ENCODE measurements around the gene ZFP57.

- TF ChIP-seq, protein P1, sequence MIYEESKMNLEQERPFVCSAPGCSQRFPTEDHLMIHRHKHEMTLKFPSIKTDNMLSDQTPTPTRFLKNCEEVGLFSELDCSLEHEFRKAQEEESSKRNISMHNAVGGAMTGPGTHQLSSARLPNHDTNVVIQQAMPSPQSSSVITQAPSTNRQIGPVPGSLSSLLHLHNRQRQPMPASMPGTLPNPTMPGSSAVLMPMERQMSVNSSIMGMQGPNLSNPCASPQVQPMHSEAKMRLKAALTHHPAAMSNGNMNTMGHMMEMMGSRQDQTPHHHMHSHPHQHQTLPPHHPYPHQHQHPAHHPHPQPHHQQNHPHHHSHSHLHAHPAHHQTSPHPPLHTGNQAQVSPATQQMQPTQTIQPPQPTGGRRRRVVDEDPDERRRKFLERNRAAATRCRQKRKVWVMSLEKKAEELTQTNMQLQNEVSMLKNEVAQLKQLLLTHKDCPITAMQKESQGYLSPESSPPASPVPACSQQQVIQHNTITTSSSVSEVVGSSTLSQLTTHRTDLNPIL (CRISPR knock-in tag; IDR thresholded peaks at IDR 0.05; ENCODE audit: low read depth): no peak
- TF ChIP-seq ISL1 (CRISPR knock-in tag; IDR thresholded peaks at IDR 0.05) (no peak), ZNF565 (CRISPR knock-in tag; conservative IDR thresholded peaks at IDR 0.05; ENCODE audit: low read depth) (no peak), PATZ1 (CRISPR knock-in tag; IDR thresholded peaks at IDR 0.05; ENCODE audit: borderline replicate concordance) (no peak), ESRRG (CRISPR knock-in tag; IDR thresholded peaks at IDR 0.05) (no peak), RARB (CRISPR knock-in tag; IDR thresholded peaks at IDR 0.05) (no peak), ZFP3 (CRISPR knock-in tag; IDR thresholded peaks at IDR 0.05) (no peak), ZC3H10 (CRISPR knock-in tag; IDR thresholded peaks at IDR 0.05) (no peak), CSDC2 (CRISPR knock-in tag; IDR thresholded peaks at IDR 0.05) (no peak), ZNF70 (CRISPR knock-in tag; IDR thresholded peaks at IDR 0.05) (no peak), TCF4 (CRISPR knock-in tag; IDR thresholded peaks at IDR 0.05; ENCODE audit: borderline replicate concordance) (no peak), ZFP30 (CRISPR knock-in tag; IDR thresholded peaks at IDR 0.05) (no peak), OSR1 (CRISPR knock-in tag; IDR thresholded peaks at IDR 0.05) (no peak)
Observed at GRCh38 chr6:29653452-29654038, 27.4 kb downstream of the ZFP57 start.

All from SK-N-SH treated with all-trans-retinoic acid at 6 μM for 48 hours (cell line).